ENCODE data around the gene ASPSCR1.

DNA sequence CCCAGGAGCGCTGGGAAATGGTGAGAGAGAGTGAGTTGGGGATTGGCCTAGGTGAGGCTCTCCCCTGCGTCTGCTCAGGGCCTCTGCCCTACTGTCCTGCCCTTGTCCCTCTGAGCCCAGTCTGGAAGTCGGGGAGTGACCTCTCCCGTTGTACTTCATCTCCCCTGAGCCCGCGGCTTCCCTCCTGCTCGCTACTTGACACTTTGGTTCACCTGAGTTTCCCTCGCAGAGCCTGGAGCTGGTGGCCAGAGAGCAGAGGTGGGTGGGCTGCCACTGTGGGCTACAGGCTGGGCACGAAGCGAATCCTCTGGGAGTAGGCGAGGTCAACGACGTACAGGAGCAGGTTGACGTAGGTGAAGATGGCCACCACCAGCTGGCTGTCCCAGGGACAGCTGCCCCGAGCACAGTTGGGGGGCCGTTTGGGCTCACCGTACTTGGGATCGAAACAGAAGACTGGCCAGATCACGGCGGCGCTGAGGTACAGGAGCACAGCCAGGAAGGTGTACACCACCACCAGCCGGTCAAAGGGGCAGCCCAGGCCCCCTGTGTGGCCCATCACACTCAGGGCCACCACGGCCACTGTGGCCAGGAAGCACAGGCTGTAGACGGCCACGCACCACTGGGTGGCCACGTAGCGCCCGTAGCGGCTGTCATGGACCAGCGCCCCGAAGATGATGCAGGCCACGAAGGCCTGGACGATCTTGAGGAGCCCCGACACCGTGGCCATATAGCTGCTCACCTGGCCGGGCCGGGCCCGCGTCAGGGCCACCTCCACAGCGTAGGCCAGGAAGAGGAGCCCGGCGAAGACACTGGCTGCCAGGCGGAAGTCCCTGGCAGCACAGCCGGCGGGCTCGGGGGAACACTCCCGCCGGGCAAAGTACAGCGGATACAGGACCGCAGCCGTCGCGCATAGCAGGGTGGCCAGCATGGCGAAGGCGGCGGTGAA is 36.6 kb upstream of the ASPSCR1 start:
- TF ChIP-seq GATA2 (IDR thresholded peaks at IDR 0.05; ENCODE audit: low read depth, low read length) (no peak), GATA3 (IDR thresholded peaks at IDR 0.05; ENCODE audit: low read depth, low read length) (no peak)
